ENCODE data around the gene ACP1.

The ACP1 gene

GRCh38 chr2:287471-287885 lies 22.7 kb downstream of the ACP1 start:
- H3K4me3 ChIP-seq (ENCODE audit: low read length in 2 of 2): peak overlapping the region in 1 of 2 donors; percentile 57
- H3K36me3 ChIP-seq (ENCODE audit: control insufficient read depth in 2 of 2, insufficient read depth in 2 of 2, low read length in 2 of 2): peaks cover 0 to 2% of the 10 kb centered on the region in 2 donors
- H3K4me1 ChIP-seq (ENCODE audit: control insufficient read depth, insufficient read depth, low read length): peaks cover 20% of the 10 kb centered on the region
- H3K27me3 ChIP-seq (ENCODE audit: control insufficient read depth in 1 of 2, insufficient read depth in 2 of 2, low read length in 2 of 2): peaks cover 15 to 33% of the 10 kb centered on the region in 2 donors
- no peak overlapping the region for H3K27ac ChIP-seq (ENCODE audit: low read length)
- H3K9me3 ChIP-seq (ENCODE audit: control insufficient read depth in 2 of 2, low read length in 2 of 2): no peaks in the 10 kb centered on the region
- H3K9ac ChIP-seq (ENCODE audit: low read length in 2 of 2): no peak overlapping the region

GRCh38 chr2:287911-288757 lies 23.4 kb downstream of the ACP1 start, which contains the start of gene ALKAL2:
ALKAL2 (minus strand) TSS chr2:288091; CDS start chr2:287835, 256 bp downstream.
- H3K27ac ChIP-seq (ENCODE audit: low read length): no peak within 1 kb of the TSS
- H3K27me3 ChIP-seq (ENCODE audit: control insufficient read depth in 1 of 2, insufficient read depth in 2 of 2, low read length in 2 of 2): peaks cover 16 to 33% of the 10 kb centered on the region in 2 donors
- H3K9me3 ChIP-seq (ENCODE audit: control insufficient read depth in 2 of 2, low read length in 2 of 2): no peaks in the 10 kb centered on the region
- H3K4me1 ChIP-seq (ENCODE audit: control insufficient read depth, insufficient read depth, low read length): peaks cover 20% of the 10 kb centered on the region
- peaks cover 0 to 2% of the 10 kb centered on the region in 2 donors for H3K36me3 ChIP-seq (ENCODE audit: control insufficient read depth in 2 of 2, insufficient read depth in 2 of 2, low read length in 2 of 2)
- peak within 1 kb of the TSS in 1 of 2 donors; percentile 57 for H3K4me3 ChIP-seq (ENCODE audit: low read length in 2 of 2)
- no peak within 1 kb of the TSS for H3K9ac ChIP-seq (ENCODE audit: low read length in 2 of 2)

DNA sequence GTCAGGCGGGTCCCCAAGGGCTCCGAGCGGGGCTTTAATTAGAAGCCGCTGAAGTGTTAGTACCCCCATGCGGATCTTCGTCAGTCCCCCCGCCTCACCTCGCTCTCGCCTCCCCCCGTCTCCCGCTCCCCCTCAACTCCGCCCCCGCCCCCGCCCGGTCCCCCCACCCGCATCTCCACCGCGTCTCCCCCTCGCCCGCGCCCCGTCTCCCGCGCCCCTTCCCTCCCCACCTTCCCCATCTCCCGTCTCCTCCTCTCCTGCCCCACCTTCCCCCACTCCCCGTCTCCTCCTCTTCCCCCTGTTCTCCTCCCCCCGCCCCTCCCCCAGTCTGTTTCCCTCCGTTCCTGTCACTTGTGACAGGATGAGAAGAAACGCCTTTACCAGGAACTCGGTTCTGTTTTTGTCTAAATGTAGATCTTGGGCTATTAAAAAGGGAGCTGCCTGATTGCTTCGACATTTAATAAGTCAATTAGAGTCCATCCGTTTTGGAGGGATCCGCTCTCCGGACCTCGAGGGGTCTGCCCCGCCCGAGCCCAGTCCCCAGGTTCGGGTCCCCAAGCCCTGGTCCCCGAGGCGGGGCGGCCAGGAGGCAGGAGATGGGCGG lies 24.1 kb downstream of the ACP1 start:
- Histone ChIP-seq H3K4me1 (ENCODE audit: control insufficient read depth, insufficient read depth, low read length) (peaks cover 20% of the 10 kb centered on the region), H3K4me3 (ENCODE audit: low read length in 2 of 2) (peak overlapping the region; percentile 73 to 74), H3K9me3 (ENCODE audit: control insufficient read depth in 2 of 2, low read length in 2 of 2) (no peaks in the 10 kb centered on the region), H3K27me3 (ENCODE audit: control insufficient read depth in 1 of 2, insufficient read depth in 2 of 2, low read length in 2 of 2) (peaks cover 16 to 33% of the 10 kb centered on the region in 2 donors), H3K27ac (ENCODE audit: low read length) (no peak overlapping the region), H3K9ac (ENCODE audit: low read length in 2 of 2) (no peak overlapping the region), H3K36me3 (ENCODE audit: control insufficient read depth in 2 of 2, insufficient read depth in 2 of 2, low read length in 2 of 2) (peaks cover 0 to 2% of the 10 kb centered on the region in 2 donors)

DNA sequence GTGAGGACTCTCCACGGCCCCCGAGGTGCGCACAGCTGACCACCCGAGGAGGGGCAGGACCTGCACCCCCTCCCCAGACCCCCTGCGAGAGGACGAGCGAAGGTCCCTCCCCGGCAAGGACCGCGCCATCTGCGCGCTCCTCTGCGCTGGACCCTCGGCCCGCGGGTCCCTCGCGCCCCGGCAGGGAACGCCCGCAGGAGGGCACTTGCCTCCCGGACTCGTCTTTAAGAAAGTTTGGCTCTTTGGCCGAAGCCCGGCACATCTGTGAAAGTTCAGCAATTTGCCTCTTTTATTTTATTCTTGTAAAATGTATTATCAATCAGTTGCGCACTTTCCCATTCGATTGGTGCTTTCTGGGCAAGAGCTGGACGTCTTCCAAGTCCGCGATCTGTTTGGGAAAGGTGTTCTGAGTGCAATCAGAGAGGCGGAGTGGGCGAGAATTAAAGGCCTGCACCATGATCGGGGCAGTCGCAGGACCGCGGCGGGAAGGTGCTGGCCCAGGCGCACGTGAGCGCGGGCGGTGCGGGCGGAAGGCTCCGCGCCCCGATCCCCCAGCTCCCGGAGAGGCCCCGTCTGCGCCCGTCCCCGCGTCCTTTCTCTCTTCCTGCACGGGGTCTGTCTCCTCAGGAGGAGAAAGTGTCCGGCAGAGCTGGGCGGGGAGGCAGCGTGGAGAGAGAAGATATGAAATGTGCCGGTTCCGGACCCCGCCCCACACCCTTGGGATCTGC lies 24.8 kb downstream of the ACP1 start:
- H3K9me3 ChIP-seq (ENCODE audit: control insufficient read depth in 2 of 2, low read length in 2 of 2): no peaks in the 10 kb centered on the region
- no peak overlapping the region for H3K9ac ChIP-seq (ENCODE audit: low read length in 2 of 2)
- peaks cover 20% of the 10 kb centered on the region for H3K4me1 ChIP-seq (ENCODE audit: control insufficient read depth, insufficient read depth, low read length)
- H3K27ac ChIP-seq (ENCODE audit: low read length): no peak overlapping the region
- H3K4me3 ChIP-seq (ENCODE audit: low read length in 2 of 2): peak overlapping the region; percentile 73 to 74
- no peaks in the 10 kb centered on the region for H3K36me3 ChIP-seq (ENCODE audit: control insufficient read depth in 2 of 2, insufficient read depth in 2 of 2, low read length in 2 of 2)
- H3K27me3 ChIP-seq (ENCODE audit: control insufficient read depth in 1 of 2, insufficient read depth in 2 of 2, low read length in 2 of 2): peaks cover 16 to 33% of the 10 kb centered on the region in 2 donors

DNA sequence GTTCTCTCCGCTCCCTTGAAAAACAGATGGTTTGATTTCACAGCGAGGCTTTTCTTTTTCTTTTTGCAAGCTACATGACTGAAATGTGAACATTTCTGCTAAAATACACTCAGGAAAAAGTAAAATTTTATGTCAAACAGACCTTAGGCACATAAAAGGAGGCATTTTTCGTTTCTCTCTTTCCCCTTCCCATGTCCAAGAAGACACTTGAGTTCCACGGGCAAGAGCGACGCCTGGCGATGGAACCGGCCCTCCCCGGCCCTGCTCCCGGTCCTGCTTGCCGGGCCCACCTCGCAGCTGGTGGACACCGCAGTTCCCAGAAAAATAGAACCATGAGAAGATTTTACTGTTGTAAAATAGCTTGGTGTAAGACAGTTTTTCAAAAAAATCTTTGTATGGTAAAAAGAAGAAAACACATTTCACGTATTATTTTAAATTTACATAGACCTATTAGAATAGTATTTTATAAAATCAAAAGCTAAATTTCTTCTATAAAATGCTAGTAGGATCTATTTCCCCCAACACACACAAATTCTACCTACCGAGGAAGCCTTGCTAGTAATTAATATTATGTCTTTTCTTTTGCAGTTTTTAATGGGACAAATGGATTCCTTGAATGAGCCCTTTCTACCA lies 25.5 kb downstream of the ACP1 start:
- Histone ChIP-seq H3K4me3 (ENCODE audit: low read length in 2 of 2) (peak overlapping the region; percentile 73 to 74), H3K9ac (ENCODE audit: low read length in 2 of 2) (no peak overlapping the region), H3K27ac (ENCODE audit: low read length) (no peak overlapping the region), H3K9me3 (ENCODE audit: control insufficient read depth in 2 of 2, low read length in 2 of 2) (no peaks in the 10 kb centered on the region), H3K36me3 (ENCODE audit: control insufficient read depth in 2 of 2, insufficient read depth in 2 of 2, low read length in 2 of 2) (no peaks in the 10 kb centered on the region), H3K4me1 (ENCODE audit: control insufficient read depth, insufficient read depth, low read length) (peaks cover 20% of the 10 kb centered on the region), H3K27me3 (ENCODE audit: control insufficient read depth in 1 of 2, insufficient read depth in 2 of 2, low read length in 2 of 2) (peaks cover 19 to 36% of the 10 kb centered on the region in 2 donors)

- Histone ChIP-seq H3K27ac (ENCODE audit: low read length) (no peak overlapping the region), H3K27me3 (ENCODE audit: control insufficient read depth in 1 of 2, insufficient read depth in 2 of 2, low read length in 2 of 2) (peaks cover 15 to 23% of the 10 kb centered on the region in 2 donors), H3K4me3 (ENCODE audit: low read length in 2 of 2) (no peak overlapping the region), H3K9me3 (ENCODE audit: control insufficient read depth in 2 of 2, low read length in 2 of 2) (no peaks in the 10 kb centered on the region), H3K4me1 (ENCODE audit: control insufficient read depth, insufficient read depth, low read length) (peaks cover under 1% of the 10 kb centered on the region), H3K9ac (ENCODE audit: low read length in 2 of 2) (no peak overlapping the region), H3K36me3 (ENCODE audit: control insufficient read depth in 2 of 2, insufficient read depth in 2 of 2, low read length in 2 of 2) (no peaks in the 10 kb centered on the region)
Observed at GRCh38 chr2:295090-295489, 30.3 kb downstream of the ACP1 start.

DNA sequence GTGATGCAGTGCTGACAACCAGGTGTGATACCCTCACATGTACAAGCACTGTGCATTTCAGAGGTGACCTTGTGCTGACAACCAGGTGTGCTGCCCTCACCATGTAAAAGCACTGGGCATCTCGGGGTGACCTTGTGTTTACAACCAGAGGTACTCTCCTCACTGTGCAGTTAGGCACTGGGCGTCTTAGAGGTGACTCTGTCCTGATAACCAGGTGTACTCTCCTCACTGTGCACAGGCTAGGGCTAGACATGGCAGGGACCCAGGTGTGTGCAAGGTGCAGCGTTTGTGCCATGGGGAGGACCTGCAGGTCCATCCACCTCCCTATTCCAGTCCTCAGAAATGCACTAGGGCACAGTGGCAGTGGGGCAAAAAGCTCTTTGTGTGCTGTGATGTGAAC lies 31.6 kb downstream of the ACP1 start:
- H3K9ac ChIP-seq (ENCODE audit: low read length in 2 of 2): no peak overlapping the region

GRCh38 chr2:305366-305765 lies 40.6 kb downstream of the ACP1 start:
- Histone ChIP-seq H3K9me3 (ENCODE audit: control insufficient read depth in 2 of 2, low read length in 2 of 2) (peaks cover 0 to 8% of the 10 kb centered on the region in 2 donors), H3K9ac (ENCODE audit: low read length in 2 of 2) (no peak overlapping the region), H3K36me3 (ENCODE audit: control insufficient read depth in 2 of 2, insufficient read depth in 2 of 2, low read length in 2 of 2) (no peaks in the 10 kb centered on the region), H3K27me3 (ENCODE audit: control insufficient read depth in 1 of 2, insufficient read depth in 2 of 2, low read length in 2 of 2) (peaks cover 0 to 4% of the 10 kb centered on the region in 2 donors), H3K4me3 (ENCODE audit: low read length in 2 of 2) (no peak overlapping the region), H3K27ac (ENCODE audit: low read length) (no peak overlapping the region), H3K4me1 (ENCODE audit: control insufficient read depth, insufficient read depth, low read length) (no peaks in the 10 kb centered on the region)

More for the DNA sequence above, 31.6 kb downstream of the ACP1 start:
- Histone ChIP-seq H3K4me1 (ENCODE audit: control insufficient read depth, insufficient read depth, low read length) (no peaks in the 10 kb centered on the region), H3K9me3 (ENCODE audit: control insufficient read depth in 2 of 2, low read length in 2 of 2) (no peaks in the 10 kb centered on the region), H3K27me3 (ENCODE audit: control insufficient read depth in 1 of 2, insufficient read depth in 2 of 2, low read length in 2 of 2) (peaks cover 14 to 15% of the 10 kb centered on the region in 2 donors), H3K4me3 (ENCODE audit: low read length in 2 of 2) (no peak overlapping the region), H3K36me3 (ENCODE audit: control insufficient read depth in 2 of 2, insufficient read depth in 2 of 2, low read length in 2 of 2) (no peaks in the 10 kb centered on the region), H3K27ac (ENCODE audit: low read length) (no peak overlapping the region)

DNA sequence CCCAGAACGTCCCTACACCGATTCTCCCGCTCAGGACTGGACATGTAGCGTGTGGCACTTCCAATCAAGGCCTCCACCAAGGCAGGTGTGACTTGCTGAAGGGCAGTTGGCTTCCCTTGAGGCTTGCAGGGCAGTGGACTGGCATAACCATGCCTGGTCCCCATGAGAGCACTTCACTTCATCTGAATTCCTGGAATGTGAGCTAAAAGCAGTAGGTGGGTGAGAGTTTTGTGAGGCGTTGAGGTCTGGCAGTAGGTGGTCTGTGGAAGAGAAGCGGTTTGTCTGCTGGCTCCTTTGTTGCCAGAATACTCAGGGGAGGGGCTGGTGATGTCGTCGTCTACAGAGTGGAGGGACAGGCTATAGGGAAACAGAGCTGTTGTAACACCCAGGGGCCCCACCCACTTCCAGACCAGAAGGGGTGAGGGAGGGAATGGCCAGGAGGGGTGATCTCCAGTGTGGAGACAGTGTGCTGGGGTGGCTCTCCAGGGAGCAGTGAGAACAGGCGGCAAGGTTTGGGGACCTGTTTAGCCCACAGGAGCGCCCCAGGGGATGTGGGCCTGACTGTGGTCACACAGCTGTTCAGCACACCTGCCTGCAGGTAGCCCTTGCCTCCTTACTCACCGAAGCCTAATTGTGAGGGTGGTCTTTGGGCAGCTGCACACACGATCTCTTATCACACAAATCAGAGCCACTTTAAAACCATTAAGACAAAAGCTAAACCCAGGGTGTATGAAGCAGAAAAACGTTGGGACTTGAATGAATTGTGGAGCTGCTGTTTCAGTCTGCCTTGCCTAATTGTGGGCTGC lies 44.6 kb downstream of the ACP1 start:
- Histone ChIP-seq H3K27me3 (ENCODE audit: control insufficient read depth in 1 of 2, insufficient read depth in 2 of 2, low read length in 2 of 2) (peaks cover 0 to 6% of the 10 kb centered on the region in 2 donors), H3K9ac (ENCODE audit: low read length in 2 of 2) (no peak overlapping the region), H3K36me3 (ENCODE audit: control insufficient read depth in 2 of 2, insufficient read depth in 2 of 2, low read length in 2 of 2) (no peaks in the 10 kb centered on the region), H3K9me3 (ENCODE audit: control insufficient read depth in 2 of 2, low read length in 2 of 2) (no peaks in the 10 kb centered on the region), H3K4me3 (ENCODE audit: low read length in 2 of 2) (no peak overlapping the region), H3K27ac (ENCODE audit: low read length) (no peak overlapping the region), H3K4me1 (ENCODE audit: control insufficient read depth, insufficient read depth, low read length) (no peaks in the 10 kb centered on the region)

Measured in stomach smooth muscle (tissue), 2 donors.